CD8-positive, alpha-beta memory T cell (primary cell): ENCODE measurements around the gene EXOSC10. TPM values are rescaled to one million over a fixed set of nuclear protein-coding genes. Genes with fewer than 3 reads are reported as not detected.

Source experiments
- CTCF ChIA-PET: fragments of 350-600 bp; sonication (Branson Sonifier 250); formaldehyde crosslinking; loops from one replicate; lab custom pipeline; 2021; ENCODE audit warnings: antibody characterized with exemption; lab: Charles Lee
- POLR2A ChIA-PET: fragments of 350-600 bp; sonication (Branson Sonifier 250); formaldehyde crosslinking; loops from one replicate; lab custom pipeline; 2021; ENCODE audit warnings: antibody characterized with exemption; lab: Charles Lee
- DNase-seq, 5 donors: peaks; one replicate each; pipeline versions ENCODE4 v3.0.0 to v3.0.0-alpha.2; 2020 to 2022; ENCODE audit warnings: mixed read lengths in 1 of 5
- H3K27ac ChIP-seq: one replicate; pipeline ENCODE4 v1.7.0; 2013; ENCODE audit warnings: low read depth, mild to moderate bottlenecking, low read length, moderate library complexity
- H3K27me3 ChIP-seq: 2 replicates; pipeline ENCODE4 v1.7.0; 2013; ENCODE audit warnings: low read length, mild to moderate bottlenecking; ENCODE audit not compliant: insufficient read depth, poor library complexity, severe bottlenecking
- H3K36me3 ChIP-seq: 2 replicates; pipeline ENCODE4 v1.7.0; 2013; ENCODE audit warnings: mild to moderate bottlenecking, low read length, moderate library complexity; ENCODE audit not compliant: insufficient read depth
- H3K4me1 ChIP-seq: 2 replicates; pipeline ENCODE4 v1.7.0; 2013; ENCODE audit warnings: mild to moderate bottlenecking, low read length, moderate library complexity; ENCODE audit not compliant: insufficient read depth
- H3K4me3 ChIP-seq: 2 replicates; pipeline ENCODE4 v1.7.0; 2013; ENCODE audit warnings: mild to moderate bottlenecking, low read length
- H3K9me3 ChIP-seq: 2 replicates; pipeline ENCODE4 v1.7.0; 2013; ENCODE audit warnings: mild to moderate bottlenecking, low read length
- H3K27ac Mint-ChIP-seq, 8 donors: one replicate each; pipeline ENCODE4 v1.8.0; 2020 to 2021; ENCODE audit warnings: mixed read lengths in 8 of 8, mild to moderate bottlenecking in 6 of 8, inconsistent platforms in 3 of 8, moderate library complexity in 3 of 8
- H3K27me3 Mint-ChIP-seq, 2 donors: one replicate each; pipeline ENCODE4 v1.8.0; 2020 to 2021; ENCODE audit warnings: mixed read lengths in 2 of 2, mild to moderate bottlenecking in 1 of 2, moderate library complexity in 1 of 2
- H3K36me3 Mint-ChIP-seq, 3 donors: one replicate each; pipeline ENCODE4 v1.8.0; 2020 to 2021; ENCODE audit warnings: mixed read lengths in 3 of 3, inconsistent platforms in 1 of 3, mild to moderate bottlenecking in 1 of 3
- H3K4me1 Mint-ChIP-seq, 3 donors: one replicate each; pipeline ENCODE4 v1.8.0; 2020 to 2021; ENCODE audit warnings: mixed read lengths in 3 of 3, inconsistent platforms in 1 of 3, mild to moderate bottlenecking in 1 of 3
- H3K4me3 Mint-ChIP-seq, 7 donors: one replicate each; pipeline ENCODE4 v1.8.0; 2020 to 2021; ENCODE audit warnings: mixed read lengths in 7 of 7, mild to moderate bottlenecking in 6 of 7, moderate library complexity in 4 of 7, inconsistent platforms in 2 of 7
- H3K9me3 Mint-ChIP-seq, 5 donors: one replicate each; pipeline ENCODE4 v1.8.0; 2020 to 2022; ENCODE audit warnings: mixed read lengths in 5 of 5, mild to moderate bottlenecking in 3 of 5, moderate library complexity in 2 of 5, inconsistent platforms in 1 of 5
- polyA plus RNA-seq: library from polyadenylated mRNA; unstranded; fragments of 300-500 nt; fragmentation: Illumina TruSeq; gene quantifications from one replicate; pipeline ENCODE4 v1.2.3, GENCODE V29; 2021
- total RNA-seq, 2 experiments: library from RNA; stranded (reverse); gene quantifications; one replicate each; pipeline ENCODE4 v1.2.3, GENCODE V29; 2021

EXOSC10 gene
- total and polyA plus RNA-seq, 3 experiments from 2014 or later, result 46.4 to 94.0 (median 92.9) TPM

DNA sequence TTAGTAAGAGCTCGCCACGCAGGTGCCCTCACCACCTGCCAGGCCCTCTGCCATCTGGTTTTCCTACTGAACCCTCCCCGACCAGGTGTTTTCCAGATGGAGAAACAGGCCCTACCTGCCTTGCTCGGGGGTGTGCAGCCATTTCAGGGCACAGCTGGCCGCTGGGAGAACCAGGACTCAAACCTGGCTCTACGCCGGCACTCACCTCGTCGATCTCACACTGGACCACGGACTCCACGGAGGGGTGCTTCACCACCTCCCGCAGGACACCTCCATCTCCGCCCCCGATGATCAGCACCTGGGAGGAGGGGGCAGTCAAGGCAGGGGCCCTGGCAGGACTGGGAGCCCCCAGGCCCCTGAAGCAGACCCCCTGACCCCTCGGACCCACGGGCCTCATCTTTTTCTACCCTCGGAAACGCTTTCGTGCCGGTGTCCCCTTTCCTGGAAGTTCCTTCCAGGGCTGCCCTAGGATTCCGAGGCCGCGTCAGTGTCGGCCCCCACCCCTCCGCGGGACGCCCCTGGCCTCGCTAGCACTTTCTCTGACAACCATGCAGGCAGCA lies 41.0 kb downstream of the EXOSC10 start:
- H3K27me3 ChIP-seq, result no peaks in the 10 kb centered on the region
- H3K9me3 ChIP-seq, result no peaks in the 10 kb centered on the region
- peaks cover 25% of the 10 kb centered on the region for H3K4me1 ChIP-seq
- H3K4me3 Mint-ChIP-seq, result peak overlapping the region; percentile 85 to 95 (median 91)
- no peaks in the 10 kb centered on the region for H3K36me3 ChIP-seq
- no peak for DNase-seq
- CTCF ChIA-PET, result interaction anchor here (3.7 kb wide), 1 partner anchor 21 kb away, joined by 18 read pairs; no protein-coding TSS in a partner anchor
- H3K27me3 Mint-ChIP-seq, result no peaks in the 10 kb centered on the region
- no peaks in the 10 kb centered on the region for H3K9me3 Mint-ChIP-seq
- peak overlapping the region; percentile 63 for H3K4me3 ChIP-seq
- H3K4me1 Mint-ChIP-seq, result peaks cover 30 to 40% (median 35%) of the 10 kb centered on the region in 3 donors
- H3K27ac Mint-ChIP-seq, result peak overlapping the region in 6 of 8 donors; percentile 32 to 92 (median 86)
- peak overlapping the region; percentile 38 for H3K27ac ChIP-seq
- POLR2A ChIA-PET, result interaction anchor here (0.6 to 1.0 kb wide), 3 partner anchors 18 to 589 kb away, joined by 3 to 5 read pairs (median 5); no protein-coding TSS in a partner anchor
- H3K36me3 Mint-ChIP-seq, result peaks cover 0 to 41% (median 2%) of the 10 kb centered on the region in 3 donors

DNA sequence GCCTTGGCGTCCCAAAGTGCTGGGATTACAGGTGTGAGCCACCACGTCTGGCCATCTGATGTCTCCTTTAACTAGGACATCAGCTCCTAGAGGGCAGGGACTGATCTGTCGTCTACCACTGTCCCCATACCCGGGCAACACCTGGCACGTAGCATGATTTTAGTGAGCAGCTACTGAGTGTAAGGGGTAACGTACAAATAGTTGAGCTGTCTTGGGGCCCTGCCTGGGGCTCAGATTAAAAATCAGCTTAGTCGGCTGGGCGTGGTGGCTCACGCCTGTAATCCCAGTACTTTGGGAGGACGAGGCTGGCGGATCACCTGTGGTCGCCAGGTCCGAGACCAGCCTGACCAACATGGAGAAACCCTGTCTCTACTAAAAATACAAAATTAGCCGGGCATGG lies 41.6 kb downstream of the EXOSC10 start:
- CTCF ChIA-PET, result interaction anchor here (3.7 kb wide), 1 partner anchor 20 kb away, joined by 18 read pairs; no protein-coding TSS in a partner anchor
- H3K4me1 Mint-ChIP-seq, result peaks cover 25 to 36% (median 30%) of the 10 kb centered on the region in 3 donors
- DNase-seq, result no peak

DNA sequence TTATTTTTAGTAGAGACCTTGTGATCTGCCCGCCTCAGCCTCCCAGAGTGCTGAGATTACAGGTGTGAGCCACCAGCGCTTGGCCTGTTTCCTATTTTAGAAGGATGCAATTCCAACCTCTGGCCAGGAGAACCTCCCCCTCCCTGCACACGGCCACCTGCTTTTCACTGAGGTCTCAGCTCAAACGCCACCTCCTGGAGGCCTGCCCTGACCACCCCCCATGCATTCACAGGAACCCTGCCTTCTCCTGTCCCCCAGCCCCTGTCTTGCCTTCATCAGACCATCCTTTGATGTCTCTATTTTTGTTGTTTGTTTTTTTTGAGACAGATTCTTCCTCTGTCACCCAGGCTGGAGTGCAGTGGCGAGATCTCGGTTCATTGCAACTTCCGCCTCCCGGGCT lies 42.2 kb downstream of the EXOSC10 start:
- Histone ChIP-seq H3K36me3 (no peaks in the 10 kb centered on the region), H3K27me3 (no peaks in the 10 kb centered on the region), H3K4me1 (peaks cover 19% of the 10 kb centered on the region), H3K4me3 (no peak overlapping the region), H3K9me3 (no peaks in the 10 kb centered on the region), H3K27ac (no peak overlapping the region)
- Mint-ChIP-seq H3K27me3 (no peaks in the 10 kb centered on the region), H3K27ac (peak overlapping the region in 3 of 8 donors; percentile 42 to 54 (median 54)), H3K36me3 (peaks cover 0 to 36% (median 2%) of the 10 kb centered on the region in 3 donors), H3K4me1 (peaks cover 20 to 33% (median 25%) of the 10 kb centered on the region in 3 donors), H3K4me3 (peak overlapping the region; percentile 27 to 77 (median 59)), H3K9me3 (no peaks in the 10 kb centered on the region)
- no peak for DNase-seq
- CTCF ChIA-PET, result interaction anchor here (3.7 kb wide), 1 partner anchor 20 kb away, joined by 18 read pairs; no protein-coding TSS in a partner anchor
- POLR2A ChIA-PET, result interaction anchor here (0.6 to 0.7 kb wide), 2 partner anchors 46 to 196 kb away, joined by 3 read pairs; no protein-coding TSS in a partner anchor

More for the DNA sequence above, 41.6 kb downstream of the EXOSC10 start:
- no peaks in the 10 kb centered on the region for H3K9me3 Mint-ChIP-seq
- Histone ChIP-seq H3K27me3 (no peaks in the 10 kb centered on the region), H3K27ac (no peak overlapping the region), H3K9me3 (no peaks in the 10 kb centered on the region), H3K4me3 (no peak overlapping the region), H3K36me3 (no peaks in the 10 kb centered on the region), H3K4me1 (peaks cover 22% of the 10 kb centered on the region)
- no peak overlapping the region for H3K27ac Mint-ChIP-seq
- no peaks in the 10 kb centered on the region for H3K27me3 Mint-ChIP-seq
- peaks cover 0 to 39% (median 2%) of the 10 kb centered on the region in 3 donors for H3K36me3 Mint-ChIP-seq
- POLR2A ChIA-PET, result interaction anchor here (0.7 to 1.0 kb wide), 2 partner anchors 46 to 589 kb away, joined by 3 read pairs; no protein-coding TSS in a partner anchor
- peak overlapping the region; percentile 29 to 95 (median 68) for H3K4me3 Mint-ChIP-seq

DNA sequence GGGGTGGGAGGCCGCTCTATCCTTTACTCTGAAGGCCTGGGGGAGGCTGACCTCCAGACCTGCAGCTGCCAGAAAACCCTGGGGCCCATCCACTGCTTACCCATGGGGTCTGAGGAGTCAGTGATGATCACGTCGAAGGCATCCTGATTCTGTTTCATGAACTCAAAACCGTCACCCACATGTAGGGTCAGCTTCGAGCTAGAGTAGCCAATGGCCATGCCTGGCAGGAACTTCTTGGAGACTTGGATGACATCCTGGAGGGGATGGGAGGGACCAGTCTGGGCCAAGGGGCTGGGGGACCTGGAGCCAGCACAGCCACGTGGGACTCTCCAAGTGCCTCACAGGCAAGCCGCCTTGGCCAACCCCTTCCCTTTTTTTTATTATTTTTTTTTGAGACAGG lies 43.2 kb downstream of the EXOSC10 start:
- Mint-ChIP-seq H3K36me3 (peaks cover 0 to 36% (median 2%) of the 10 kb centered on the region in 3 donors), H3K4me3 (no peak overlapping the region), H3K9me3 (no peaks in the 10 kb centered on the region), H3K27me3 (no peaks in the 10 kb centered on the region), H3K27ac (peak overlapping the region in 1 of 8 donors; percentile 68), H3K4me1 (peaks cover 12 to 29% (median 16%) of the 10 kb centered on the region in 3 donors)
- ChIA-PET CTCF (interaction anchor here (3.7 kb wide), 1 partner anchor 19 kb away, joined by 18 read pairs; no protein-coding TSS in a partner anchor), POLR2A (interaction anchor here (0.6 kb wide), 1 partner anchor 10 kb away, joined by 3 read pairs; no protein-coding TSS in a partner anchor)
- H3K9me3 ChIP-seq, result no peaks in the 10 kb centered on the region
- no peaks in the 10 kb centered on the region for H3K27me3 ChIP-seq
- no peaks in the 10 kb centered on the region for H3K36me3 ChIP-seq
- H3K27ac ChIP-seq, result no peak overlapping the region
- DNase-seq, result no peak
- peaks cover 12% of the 10 kb centered on the region for H3K4me1 ChIP-seq
- no peak overlapping the region for H3K4me3 ChIP-seq

DNA sequence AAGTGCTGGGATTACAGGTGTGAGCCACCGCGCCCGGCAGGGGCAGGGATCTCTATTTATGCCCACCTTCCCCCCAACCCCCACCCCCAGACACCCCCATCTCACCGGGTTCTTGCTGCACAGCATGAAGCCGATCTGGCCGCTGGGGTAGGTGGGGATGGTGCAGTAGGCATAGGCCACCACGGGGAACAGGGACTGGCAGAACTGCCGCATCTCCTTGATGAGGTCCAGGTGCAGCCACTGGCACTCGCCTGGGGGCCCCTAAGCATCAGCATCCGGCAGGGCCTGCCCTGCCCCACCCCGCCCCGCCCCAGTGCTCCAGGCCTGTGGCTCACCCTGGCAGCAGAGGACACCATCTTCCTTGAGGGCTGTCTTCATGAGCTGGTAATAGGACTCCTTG lies 44.0 kb downstream of the EXOSC10 start:
- no peak overlapping the region for H3K4me3 Mint-ChIP-seq
- no peaks in the 10 kb centered on the region for H3K9me3 ChIP-seq
- ChIA-PET POLR2A (interaction anchor here (0.6 kb wide), 2 partner anchors 10 to 24 kb away, joined by 3 to 4 read pairs; no protein-coding TSS in a partner anchor), CTCF (interaction anchor here (3.7 kb wide), 1 partner anchor 18 kb away, joined by 18 read pairs; no protein-coding TSS in a partner anchor)
- H3K27me3 ChIP-seq, result no peaks in the 10 kb centered on the region
- peaks cover 7 to 23% (median 12%) of the 10 kb centered on the region in 3 donors for H3K4me1 Mint-ChIP-seq
- H3K27me3 Mint-ChIP-seq, result no peaks in the 10 kb centered on the region
- no peak overlapping the region for H3K27ac Mint-ChIP-seq
- no peaks in the 10 kb centered on the region for H3K36me3 ChIP-seq
- H3K9me3 Mint-ChIP-seq, result no peaks in the 10 kb centered on the region
- H3K27ac ChIP-seq, result no peak overlapping the region
- H3K4me3 ChIP-seq, result no peak overlapping the region
- DNase-seq, result no peak
- H3K4me1 ChIP-seq, result peaks cover 9% of the 10 kb centered on the region
- peaks cover 0 to 32% (median 2%) of the 10 kb centered on the region in 3 donors for H3K36me3 Mint-ChIP-seq

DNA sequence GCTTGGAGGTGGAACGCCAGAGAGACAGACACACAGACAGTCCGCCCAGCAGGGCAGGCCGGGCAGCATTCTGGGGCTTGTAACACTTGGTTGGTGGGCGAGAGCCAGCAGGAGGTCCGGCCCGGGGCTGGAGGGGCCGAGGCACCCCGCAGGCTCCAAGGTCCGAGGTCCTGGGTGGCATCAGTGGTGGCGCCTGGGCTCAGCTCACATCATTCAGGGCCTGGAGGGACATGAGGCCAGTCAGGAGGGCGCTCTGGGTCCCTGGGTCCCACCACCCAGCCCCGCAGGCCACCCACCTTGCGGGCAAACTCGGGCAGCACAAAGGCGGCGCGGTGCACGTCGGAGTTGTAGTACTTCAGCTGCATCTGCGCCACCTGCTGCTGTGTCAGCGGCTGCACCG lies 45.0 kb downstream of the EXOSC10 start:
- DNase-seq, result no peak
- Mint-ChIP-seq H3K27me3 (no peaks in the 10 kb centered on the region), H3K4me1 (peaks cover 2 to 18% (median 7%) of the 10 kb centered on the region in 3 donors), H3K27ac (no peak overlapping the region), H3K9me3 (no peaks in the 10 kb centered on the region), H3K4me3 (peak overlapping the region in 1 of 7 donors; percentile 80), H3K36me3 (peaks cover 0 to 28% (median 2%) of the 10 kb centered on the region in 3 donors)
- Histone ChIP-seq H3K27me3 (no peaks in the 10 kb centered on the region), H3K4me1 (peaks cover 9% of the 10 kb centered on the region), H3K9me3 (no peaks in the 10 kb centered on the region), H3K36me3 (no peaks in the 10 kb centered on the region), H3K4me3 (no peak overlapping the region), H3K27ac (no peak overlapping the region)
- ChIA-PET CTCF (no interaction called here), POLR2A (no interaction called here)

DNA sequence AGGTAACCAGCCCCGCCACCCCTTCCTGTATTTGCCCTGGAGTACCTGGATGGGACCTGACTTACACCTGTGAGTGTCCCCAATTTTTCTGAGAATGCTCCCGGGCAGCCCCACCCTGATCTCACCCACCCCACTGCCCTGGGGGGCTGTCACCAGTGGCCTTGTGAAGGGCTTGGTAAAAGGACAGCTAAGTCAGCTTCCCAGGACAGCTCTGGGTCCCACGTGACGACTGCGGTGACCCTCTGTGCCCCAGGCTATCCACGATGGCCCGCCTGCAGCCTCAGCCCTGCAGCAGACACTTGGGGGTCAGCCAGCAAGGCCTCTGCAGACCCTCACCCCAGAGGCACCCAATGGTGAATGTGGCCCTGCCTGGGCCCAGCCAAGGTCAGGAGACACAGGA lies 45.5 kb downstream of the EXOSC10 start:
- ChIA-PET POLR2A (no interaction called here), CTCF (interaction anchor here (1.1 kb wide), 1 partner anchor 17 kb away, joined by 6 read pairs; no protein-coding TSS in a partner anchor)
- no peaks in the 10 kb centered on the region for H3K36me3 ChIP-seq

DNA sequence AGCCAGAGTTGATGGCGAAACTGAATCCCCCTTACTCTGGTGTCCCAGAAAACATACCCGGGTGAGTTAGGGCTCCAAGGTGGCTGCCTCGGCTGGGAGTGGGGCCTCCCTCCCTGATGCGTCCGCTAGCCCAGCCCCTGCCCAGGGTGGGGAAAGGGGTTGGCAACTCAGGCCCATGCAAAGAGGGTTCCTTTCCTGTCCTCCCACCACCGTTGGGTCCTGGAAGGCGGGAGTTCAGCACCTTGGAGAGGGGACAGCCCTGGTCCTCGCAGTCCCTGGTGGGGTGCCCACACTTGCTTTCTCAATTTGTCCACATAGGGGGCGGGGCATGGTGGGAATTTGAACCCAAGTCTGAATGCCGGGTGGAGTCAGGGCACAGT lies 45.9 kb downstream of the EXOSC10 start:
- Mint-ChIP-seq H3K36me3 (peaks cover 0 to 26% (median 2%) of the 10 kb centered on the region in 3 donors), H3K9me3 (no peaks in the 10 kb centered on the region), H3K27ac (peak overlapping the region in 1 of 8 donors; percentile 14), H3K4me3 (no peak overlapping the region), H3K27me3 (no peaks in the 10 kb centered on the region), H3K4me1 (peaks cover 0 to 12% (median 3%) of the 10 kb centered on the region in 3 donors)
- H3K4me1 ChIP-seq, result peaks cover 4% of the 10 kb centered on the region
- ChIA-PET POLR2A (no interaction called here), CTCF (interaction anchor here (1.1 kb wide), 1 partner anchor 16 kb away, joined by 6 read pairs; no protein-coding TSS in a partner anchor)
- H3K4me3 ChIP-seq, result no peak overlapping the region
- no peak overlapping the region for H3K27ac ChIP-seq
- no peak for DNase-seq
- H3K9me3 ChIP-seq, result no peaks in the 10 kb centered on the region
- no peaks in the 10 kb centered on the region for H3K27me3 ChIP-seq
- H3K36me3 ChIP-seq, result no peaks in the 10 kb centered on the region

More for the DNA sequence above, 45.5 kb downstream of the EXOSC10 start:
- no peak for DNase-seq
- no peak overlapping the region for H3K27ac ChIP-seq
- H3K27me3 ChIP-seq, result no peaks in the 10 kb centered on the region
- H3K4me3 Mint-ChIP-seq, result peak overlapping the region in 2 of 7 donors; percentile 48 to 80
- H3K9me3 ChIP-seq, result no peaks in the 10 kb centered on the region
- no peak overlapping the region for H3K27ac Mint-ChIP-seq
- H3K4me1 Mint-ChIP-seq, result peaks cover 2 to 17% (median 7%) of the 10 kb centered on the region in 3 donors
- H3K36me3 Mint-ChIP-seq, result peaks cover 0 to 27% (median 2%) of the 10 kb centered on the region in 3 donors
- H3K4me1 ChIP-seq, result peaks cover 9% of the 10 kb centered on the region
- no peaks in the 10 kb centered on the region for H3K27me3 Mint-ChIP-seq
- no peaks in the 10 kb centered on the region for H3K9me3 Mint-ChIP-seq
- no peak overlapping the region for H3K4me3 ChIP-seq
